Neural crest cell (in vitro differentiated cells): ENCODE results near the gene SGSM2. TPM values are rescaled to one million over a fixed set of nuclear protein-coding genes. Genes with fewer than 3 reads are reported as not detected.

Experiments used
- DNase-seq: peaks from one replicate; pipeline ENCODE4 v3.0.0; 2021; ENCODE audit warnings: low read depth, mixed read lengths, low spot score
- H3K27ac Mint-ChIP-seq: one replicate; pipeline ENCODE4 v1.8.0; 2021; ENCODE audit warnings: mild to moderate bottlenecking, mixed read lengths; ENCODE audit not compliant: unreplicated experiment
- H3K27me3 Mint-ChIP-seq: 2 replicates; pipeline ENCODE4 v1.8.0; 2021; ENCODE audit warnings: low read depth, mild to moderate bottlenecking, mixed read lengths
- H3K36me3 Mint-ChIP-seq: 2 replicates; pipeline ENCODE4 v1.8.0; 2021; ENCODE audit warnings: low read depth, mild to moderate bottlenecking, mixed read lengths
- H3K4me1 Mint-ChIP-seq: 2 replicates; pipeline ENCODE4 v1.8.0; 2021; ENCODE audit warnings: mixed read lengths
- H3K4me3 Mint-ChIP-seq: one replicate; pipeline ENCODE4 v1.8.0; 2021; ENCODE audit warnings: mild to moderate bottlenecking, mixed read lengths
- H3K9me3 Mint-ChIP-seq: 2 replicates; pipeline ENCODE4 v1.8.0; 2021; ENCODE audit warnings: mixed read lengths
- total RNA-seq: library from RNA; stranded (reverse); gene quantifications from 2 replicates; pipeline ENCODE4 v1.2.1, GENCODE V29; 2021
- TF ChIP-seq, protein P1 (sequence below): fragments of 200-600 bp; sonication (generic); conservative IDR thresholded peaks from 2 replicates; pipeline ENCODE4 v1.5.0; 2021; ENCODE audit warnings: antibody characterized with exemption, mild to moderate bottlenecking

Gene SGSM2
- total RNA-seq, 1 donor from 2014 or later: 102 TPM

DNA sequence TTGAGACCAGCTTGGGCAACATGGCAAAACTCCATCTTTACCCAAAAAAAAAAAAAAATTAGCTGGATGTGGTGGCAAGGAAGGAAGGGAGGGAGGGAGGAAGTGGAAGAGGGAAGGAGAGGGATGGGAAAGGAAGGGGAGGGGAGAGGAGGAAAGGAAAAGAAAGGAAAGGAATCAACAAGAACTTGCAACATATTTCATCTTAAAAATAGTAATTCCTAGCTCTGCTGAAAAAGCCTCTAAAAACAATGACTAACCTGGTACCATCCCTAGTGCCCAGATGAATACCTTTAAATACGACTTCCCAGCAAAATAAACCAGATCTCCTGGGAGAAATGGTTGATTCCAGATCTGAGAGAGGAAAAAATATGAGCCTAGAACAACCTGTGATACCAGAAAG, 90.6 kb downstream of the SGSM2 start:
- no peak for DNase-seq
- TF ChIP-seq, protein P1, sequence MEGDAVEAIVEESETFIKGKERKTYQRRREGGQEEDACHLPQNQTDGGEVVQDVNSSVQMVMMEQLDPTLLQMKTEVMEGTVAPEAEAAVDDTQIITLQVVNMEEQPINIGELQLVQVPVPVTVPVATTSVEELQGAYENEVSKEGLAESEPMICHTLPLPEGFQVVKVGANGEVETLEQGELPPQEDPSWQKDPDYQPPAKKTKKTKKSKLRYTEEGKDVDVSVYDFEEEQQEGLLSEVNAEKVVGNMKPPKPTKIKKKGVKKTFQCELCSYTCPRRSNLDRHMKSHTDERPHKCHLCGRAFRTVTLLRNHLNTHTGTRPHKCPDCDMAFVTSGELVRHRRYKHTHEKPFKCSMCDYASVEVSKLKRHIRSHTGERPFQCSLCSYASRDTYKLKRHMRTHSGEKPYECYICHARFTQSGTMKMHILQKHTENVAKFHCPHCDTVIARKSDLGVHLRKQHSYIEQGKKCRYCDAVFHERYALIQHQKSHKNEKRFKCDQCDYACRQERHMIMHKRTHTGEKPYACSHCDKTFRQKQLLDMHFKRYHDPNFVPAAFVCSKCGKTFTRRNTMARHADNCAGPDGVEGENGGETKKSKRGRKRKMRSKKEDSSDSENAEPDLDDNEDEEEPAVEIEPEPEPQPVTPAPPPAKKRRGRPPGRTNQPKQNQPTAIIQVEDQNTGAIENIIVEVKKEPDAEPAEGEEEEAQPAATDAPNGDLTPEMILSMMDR: no peak
- no peaks in the 10 kb centered on the region for H3K27me3 Mint-ChIP-seq
- no peak overlapping the region for H3K4me3 Mint-ChIP-seq
- H3K36me3 Mint-ChIP-seq: peaks cover under 1% of the 10 kb centered on the region
- H3K27ac Mint-ChIP-seq: peak overlapping the region; percentile 72
- H3K4me1 Mint-ChIP-seq: peaks cover 14% of the 10 kb centered on the region
- no peaks in the 10 kb centered on the region for H3K9me3 Mint-ChIP-seq

Other genes starting within 250 kb of the SGSM2 start
- gene SMG6, start 33.7 kb upstream of the SGSM2 start, total RNA-seq: 52.6 and 57.2 TPM in 2 replicates
- gene SRR, start 33.6 kb upstream of the SGSM2 start, total RNA-seq: 25.6 and 35.7 TPM in 2 replicates
- gene TSR1, start 1.0 kb upstream of the SGSM2 start, total RNA-seq: 50.2 and 50.5 TPM in 2 replicates
- gene MNT, start 63.6 kb downstream of the SGSM2 start, total RNA-seq: 24.7 and 26.9 TPM in 2 replicates
- gene METTL16, start 174.4 kb downstream of the SGSM2 start, total RNA-seq: 44.9 and 49.9 TPM in 2 replicates